ENCODE data around the gene EPB41L4B.

- no peak for TF ChIP-seq POLR2AphosphoS5 (IDR thresholded peaks at IDR 0.05)
- TF ChIP-seq POLR2A (IDR thresholded peaks at IDR 0.05; ENCODE audit: low read depth): no peak
Observed at GRCh38 chr9:109267555-109267954, 53.3 kb downstream of the EPB41L4B start.

Measured in esophagus muscularis mucosa (tissue), 2 donors.